Omental fat pad (tissue), 4 donors: ENCODE measurements around the gene GSDME. TPM values are rescaled to one million over a fixed set of nuclear protein-coding genes. Genes with fewer than 3 reads are reported as not detected.

Experiments
- ATAC-seq: fragments of 150-250 bp; one replicate; pipeline ENCODE4 v1.9.1; 2016; ENCODE audit warnings: mild to moderate bottlenecking, moderate library complexity; ENCODE audit not compliant: low FRiP score
- DNase-seq: peaks from one replicate; pipeline ENCODE4 v3.0.0-alpha.2; 2019; ENCODE audit warnings: low spot score
- total RNA-seq, 4 donors: library from RNA; depleted of rRNA; stranded (reverse); fragments of >200 nt; gene quantifications; one replicate each; pipeline ENCODE4 v1.1.0, GENCODE V29; 2016
- TF ChIP-seq, protein P1 (sequence below), 3 donors: fragments of 450-650 bp; IDR thresholded peaks; one replicate each; pipeline ENCODE4 v1.5.1; 2016 to 2017; ENCODE audit warnings: antibody characterized with exemption in 3 of 3, mild to moderate bottlenecking in 3 of 3, moderate library complexity in 2 of 3

GSDME gene
- total RNA-seq, 4 donors from 2014 or later: 14.8 to 58.3 (median 30.7) TPM

DNA sequence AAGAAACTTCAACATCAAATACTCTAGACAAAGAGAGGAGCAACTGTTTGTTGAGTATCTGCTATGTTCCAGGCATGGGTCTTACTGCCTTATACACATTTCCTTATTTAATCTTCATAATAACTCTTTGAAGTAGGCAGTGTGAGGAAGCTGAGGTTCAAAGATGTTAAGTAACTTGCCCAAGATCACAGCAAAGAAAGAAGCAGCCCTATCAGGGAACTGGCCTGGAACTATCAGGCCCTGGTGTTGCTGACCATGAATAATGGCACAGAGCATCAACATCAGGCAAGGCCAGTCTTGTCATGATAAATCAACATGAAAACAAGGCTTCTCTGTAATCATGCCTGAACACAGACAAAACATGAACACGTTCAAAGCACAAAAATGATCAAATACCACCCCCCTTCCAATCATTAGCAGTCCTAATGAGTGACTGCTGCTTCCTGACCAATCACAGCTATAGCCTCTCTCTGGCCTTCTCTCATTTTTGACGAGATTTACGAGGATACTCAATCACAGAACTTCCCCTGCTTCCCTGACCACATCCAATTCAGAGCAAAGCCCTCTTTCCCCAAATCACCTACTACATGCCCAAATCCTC, 2.3 kb downstream of the GSDME start:
- DNase-seq: no peak
- TF ChIP-seq, protein P1, sequence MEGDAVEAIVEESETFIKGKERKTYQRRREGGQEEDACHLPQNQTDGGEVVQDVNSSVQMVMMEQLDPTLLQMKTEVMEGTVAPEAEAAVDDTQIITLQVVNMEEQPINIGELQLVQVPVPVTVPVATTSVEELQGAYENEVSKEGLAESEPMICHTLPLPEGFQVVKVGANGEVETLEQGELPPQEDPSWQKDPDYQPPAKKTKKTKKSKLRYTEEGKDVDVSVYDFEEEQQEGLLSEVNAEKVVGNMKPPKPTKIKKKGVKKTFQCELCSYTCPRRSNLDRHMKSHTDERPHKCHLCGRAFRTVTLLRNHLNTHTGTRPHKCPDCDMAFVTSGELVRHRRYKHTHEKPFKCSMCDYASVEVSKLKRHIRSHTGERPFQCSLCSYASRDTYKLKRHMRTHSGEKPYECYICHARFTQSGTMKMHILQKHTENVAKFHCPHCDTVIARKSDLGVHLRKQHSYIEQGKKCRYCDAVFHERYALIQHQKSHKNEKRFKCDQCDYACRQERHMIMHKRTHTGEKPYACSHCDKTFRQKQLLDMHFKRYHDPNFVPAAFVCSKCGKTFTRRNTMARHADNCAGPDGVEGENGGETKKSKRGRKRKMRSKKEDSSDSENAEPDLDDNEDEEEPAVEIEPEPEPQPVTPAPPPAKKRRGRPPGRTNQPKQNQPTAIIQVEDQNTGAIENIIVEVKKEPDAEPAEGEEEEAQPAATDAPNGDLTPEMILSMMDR (IDR thresholded peaks at IDR 0.05): no peak
- no peak for ATAC-seq

DNA sequence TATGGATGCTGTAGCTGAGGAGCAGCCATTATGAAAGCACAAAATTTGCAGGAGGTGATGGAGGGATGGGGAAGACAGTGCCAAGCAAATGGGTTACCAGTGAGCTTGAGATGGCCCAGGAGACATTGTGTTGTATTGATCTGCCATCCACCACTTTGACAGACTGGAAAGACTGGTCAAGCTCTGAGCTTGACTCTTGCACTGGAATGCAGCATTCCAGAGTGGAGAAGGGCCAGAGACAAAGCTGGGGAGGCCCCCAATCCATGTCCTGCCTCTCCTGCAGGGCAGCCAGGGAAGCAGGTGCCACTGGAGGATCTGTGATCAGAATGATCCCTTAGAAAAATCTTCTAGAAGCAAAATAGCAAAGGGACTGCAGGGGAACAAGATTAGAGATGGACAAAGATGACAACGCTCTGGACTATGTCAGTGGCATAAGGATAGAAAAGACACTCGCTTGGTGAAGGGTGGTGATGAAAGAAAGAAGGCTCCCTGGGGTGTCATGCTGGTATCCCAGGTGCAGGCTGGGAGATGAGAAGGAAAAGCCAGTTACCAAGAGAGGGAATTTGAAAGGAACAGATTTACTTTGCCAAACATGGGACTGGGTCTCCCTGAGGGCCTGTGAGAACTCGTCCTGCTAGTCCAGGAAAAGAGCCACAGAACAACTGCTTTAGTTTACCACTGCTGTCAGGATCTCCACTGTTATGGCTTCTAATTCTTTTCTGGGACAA, 5.0 kb downstream of the GSDME start:
- TF ChIP-seq, protein P1 (IDR thresholded peaks at IDR 0.05): no peak
- DNase-seq: no peak
- ATAC-seq: no peak

DNA sequence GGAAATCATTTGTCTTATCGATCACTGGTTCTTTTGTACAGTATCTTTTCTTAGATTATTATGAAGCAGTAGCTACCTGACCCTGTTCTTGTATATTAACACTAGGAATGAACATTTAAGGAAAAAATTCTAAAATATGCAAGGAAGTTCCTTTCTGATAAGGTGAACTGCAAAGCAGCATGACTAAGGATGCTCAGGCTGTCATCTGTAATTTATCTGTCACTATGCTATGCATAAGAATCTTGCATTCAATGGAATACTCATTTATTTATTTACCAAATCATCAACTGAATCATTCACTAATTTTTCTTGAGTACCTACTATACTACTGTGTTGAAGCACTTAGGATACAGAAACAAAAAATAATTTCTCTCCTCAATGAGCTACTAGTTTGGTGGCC, 5.8 kb downstream of the GSDME start:
- ATAC-seq: no peak

DNA sequence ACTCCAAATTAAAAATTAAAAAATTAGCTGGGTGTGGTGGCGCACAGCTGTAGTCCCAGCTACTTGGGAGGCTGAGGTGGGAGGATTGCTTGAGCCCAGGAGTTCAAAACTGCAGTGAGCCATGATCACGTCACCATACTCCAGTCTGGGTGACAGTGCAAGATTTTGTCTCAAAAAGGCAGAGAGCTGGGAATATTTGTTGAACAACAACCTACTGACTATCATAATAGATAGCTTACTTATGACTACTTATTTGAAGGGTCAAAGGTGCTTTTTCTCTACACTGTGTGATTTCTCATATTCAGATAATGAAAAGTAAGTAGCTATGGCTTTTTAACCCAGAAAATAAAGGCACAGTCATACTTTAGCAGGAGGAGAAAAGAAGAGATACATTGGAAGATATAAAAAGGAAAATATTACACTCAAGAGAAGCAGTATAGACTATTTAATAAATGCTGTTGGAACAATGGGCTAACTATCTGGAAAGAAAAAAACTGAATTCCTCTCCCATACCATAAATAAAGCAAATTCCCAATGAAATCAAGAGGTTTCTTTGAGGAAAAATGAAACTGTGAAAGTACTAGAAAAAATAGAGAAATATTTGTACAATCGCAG, 6.7 kb downstream of the GSDME start:
- DNase-seq (no peak), ATAC-seq (no peak)
- TF ChIP-seq, protein P1 (IDR thresholded peaks at IDR 0.05): no peak

More for the DNA sequence above, 5.8 kb downstream of the GSDME start:
- TF ChIP-seq, protein P1 (IDR thresholded peaks at IDR 0.05): no peak
- DNase-seq: no peak

DNA sequence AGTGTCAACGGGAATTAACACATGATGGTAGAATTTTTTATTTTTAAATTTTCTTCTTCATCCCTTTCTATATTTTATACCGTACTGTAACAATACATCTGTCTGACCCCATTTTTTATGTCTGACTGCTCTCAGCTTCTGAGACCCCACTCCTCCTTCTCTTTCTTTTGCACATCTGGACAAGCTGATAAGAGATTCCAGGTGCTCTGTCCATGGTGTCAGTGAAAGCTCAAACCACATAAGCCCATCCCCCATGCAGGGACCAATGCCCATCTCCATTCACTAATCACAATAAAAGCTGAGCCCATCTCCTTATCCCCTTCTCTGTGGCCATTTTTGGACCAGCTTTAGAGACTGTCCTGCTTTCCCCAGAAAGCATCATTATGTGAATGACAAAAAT, 8.7 kb downstream of the GSDME start:
- DNase-seq (no peak), ATAC-seq (no peak)
- TF ChIP-seq, protein P1 (IDR thresholded peaks at IDR 0.05): no peak

DNA sequence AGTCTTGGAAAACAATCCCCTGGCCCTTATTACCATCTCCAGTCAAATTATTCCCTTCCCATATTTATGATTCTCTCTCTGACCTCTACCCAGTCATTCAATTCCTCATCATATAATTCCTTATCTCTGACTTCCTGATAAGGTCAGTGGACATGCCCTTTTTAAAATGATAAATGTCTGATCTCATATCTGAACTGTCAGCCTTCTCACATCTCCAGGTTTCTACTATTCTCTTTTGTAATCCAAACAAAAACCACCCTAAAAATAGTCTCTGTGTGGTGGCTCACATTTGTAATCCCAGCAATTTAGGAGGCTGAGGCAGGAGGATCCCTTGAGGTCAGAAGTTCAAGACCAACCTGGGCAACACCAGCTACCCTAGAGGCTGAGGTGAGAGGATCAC, 11.9 kb downstream of the GSDME start:
- DNase-seq (no peak), ATAC-seq (no peak)
- TF ChIP-seq, protein P1 (IDR thresholded peaks at IDR 0.05): no peak
